ENCODE data around the gene IFITM1. TPM values are rescaled to one million over a fixed set of nuclear protein-coding genes. Genes with fewer than 3 reads are reported as not detected.

IFITM1 gene
- total and polyA plus RNA-seq, 2 experiments from 2014 or later = 98.0 to 159 TPM

DNA sequence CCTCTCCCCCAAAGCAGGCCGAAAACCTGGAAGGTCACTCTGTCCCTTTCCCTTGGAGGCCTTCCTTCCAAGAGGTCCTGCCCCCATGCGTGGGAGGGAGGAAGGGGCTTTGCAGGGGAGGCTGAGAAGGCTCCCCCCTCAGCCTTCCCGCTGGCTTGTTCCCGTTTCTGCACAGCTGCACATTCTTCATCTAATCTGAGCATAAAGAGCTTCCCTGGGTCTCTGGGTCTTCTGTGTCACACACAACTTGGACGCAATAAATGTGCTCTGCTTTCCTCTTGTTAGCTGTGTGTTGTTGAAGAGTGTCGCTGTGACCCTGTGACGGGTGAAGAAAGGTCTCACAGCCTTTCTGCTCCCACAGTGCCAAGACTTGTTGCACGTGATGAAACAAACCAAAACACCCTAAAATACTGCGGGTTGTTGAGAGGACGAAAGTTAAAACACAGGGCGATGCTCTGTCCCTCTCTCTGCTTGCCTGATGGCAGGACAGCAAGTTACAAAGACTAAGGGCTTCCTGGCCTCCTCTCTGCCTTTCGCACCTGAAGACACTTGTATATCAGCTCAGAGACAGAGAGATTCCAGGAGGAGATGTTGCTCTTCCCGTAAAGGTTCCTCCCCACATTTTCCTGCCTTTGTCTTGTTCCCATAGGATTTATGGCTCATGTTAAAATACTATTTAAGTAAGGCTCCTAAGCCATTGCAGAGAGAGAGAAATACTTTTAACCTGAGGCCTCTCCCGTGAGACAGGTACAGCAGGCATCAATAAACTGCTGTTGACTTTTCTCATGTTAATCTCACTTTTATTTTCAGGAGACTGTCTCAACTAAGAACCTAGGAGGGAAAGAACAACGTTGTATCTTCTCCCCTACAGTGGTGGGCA is 22.2 kb downstream of the IFITM1 start:
- H2AFZ ChIP-seq = peak overlapping the region; percentile 30
- H3K9me2 ChIP-seq (replicated peaks; ENCODE audit: insufficient read depth) = no peaks in the 10 kb centered on the region
- no peaks in the 10 kb centered on the region for H3K79me2 ChIP-seq
- H4K20me1 ChIP-seq (ENCODE audit: insufficient read depth, poor library complexity, severe bottlenecking) = no peaks in the 10 kb centered on the region
- no peaks in the 10 kb centered on the region for H3K36me3 ChIP-seq (replicated peaks; ENCODE audit: insufficient read depth, low read depth)
- peak overlapping the region; percentile 93 for H3K27ac ChIP-seq
- H3K27me3 ChIP-seq = no peaks in the 10 kb centered on the region
- H3K4me1 ChIP-seq (ENCODE audit: insufficient read depth) = peaks cover 37% of the 10 kb centered on the region
- peak overlapping the region; percentile 11 for H3K4me2 ChIP-seq
- WGBS (ENCODE audit: low lambda C conversion rate, missing lambda C conversion rate) = 50% methylated on average over 15 of the region's 15 CpGs
- no peaks in the 10 kb centered on the region for H3K9me3 ChIP-seq (ENCODE audit: low read depth)
- no peak for TF ChIP-seq EZH2 (IDR thresholded peaks at IDR 0.05; ENCODE audit: borderline replicate concordance)
- TF ChIP-seq, protein P1, sequence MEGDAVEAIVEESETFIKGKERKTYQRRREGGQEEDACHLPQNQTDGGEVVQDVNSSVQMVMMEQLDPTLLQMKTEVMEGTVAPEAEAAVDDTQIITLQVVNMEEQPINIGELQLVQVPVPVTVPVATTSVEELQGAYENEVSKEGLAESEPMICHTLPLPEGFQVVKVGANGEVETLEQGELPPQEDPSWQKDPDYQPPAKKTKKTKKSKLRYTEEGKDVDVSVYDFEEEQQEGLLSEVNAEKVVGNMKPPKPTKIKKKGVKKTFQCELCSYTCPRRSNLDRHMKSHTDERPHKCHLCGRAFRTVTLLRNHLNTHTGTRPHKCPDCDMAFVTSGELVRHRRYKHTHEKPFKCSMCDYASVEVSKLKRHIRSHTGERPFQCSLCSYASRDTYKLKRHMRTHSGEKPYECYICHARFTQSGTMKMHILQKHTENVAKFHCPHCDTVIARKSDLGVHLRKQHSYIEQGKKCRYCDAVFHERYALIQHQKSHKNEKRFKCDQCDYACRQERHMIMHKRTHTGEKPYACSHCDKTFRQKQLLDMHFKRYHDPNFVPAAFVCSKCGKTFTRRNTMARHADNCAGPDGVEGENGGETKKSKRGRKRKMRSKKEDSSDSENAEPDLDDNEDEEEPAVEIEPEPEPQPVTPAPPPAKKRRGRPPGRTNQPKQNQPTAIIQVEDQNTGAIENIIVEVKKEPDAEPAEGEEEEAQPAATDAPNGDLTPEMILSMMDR (IDR thresholded peaks at IDR 0.05; ENCODE audit: poor library complexity) = no peak
- no peak for TF ChIP-seq EZH2phosphoT487 (IDR thresholded peaks at IDR 0.05; ENCODE audit: low read depth, severe bottlenecking, unreplicated experiment)
- H3K4me3 ChIP-seq = no peak overlapping the region
- peak; percentile 38 for DNase-seq (ENCODE audit: low spot score)

DNA sequence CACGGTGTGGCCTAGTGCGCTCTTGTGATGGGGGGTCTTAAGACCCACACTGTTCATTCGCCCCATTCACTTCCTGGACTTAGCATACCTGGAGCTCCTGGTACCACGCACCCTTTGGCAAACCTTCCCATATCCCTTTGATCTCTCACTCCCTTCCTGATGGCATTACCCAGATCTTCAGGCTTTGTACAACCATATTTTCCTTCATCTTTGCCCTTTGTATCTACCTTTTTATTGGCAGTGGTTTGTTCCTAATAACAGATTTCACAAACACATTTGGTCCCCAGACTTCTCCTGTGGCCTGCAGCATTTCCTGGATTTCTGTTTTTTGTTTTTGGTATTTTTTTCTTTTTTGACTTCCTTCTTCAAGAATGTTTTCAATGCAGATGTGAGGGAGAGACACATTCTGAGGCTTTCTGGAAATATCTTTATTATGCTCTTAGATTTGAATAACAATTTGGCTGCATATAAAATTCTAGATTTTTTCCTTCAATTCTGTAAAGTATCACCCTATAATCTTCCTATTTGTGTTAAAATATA is 22.9 kb downstream of the IFITM1 start:
- H4K20me1 ChIP-seq (ENCODE audit: insufficient read depth, poor library complexity, severe bottlenecking) = no peaks in the 10 kb centered on the region
- no peaks in the 10 kb centered on the region for H3K27me3 ChIP-seq
- peak overlapping the region; percentile 30 for H2AFZ ChIP-seq
- H3K4me2 ChIP-seq = no peak overlapping the region
- H3K9me2 ChIP-seq (replicated peaks; ENCODE audit: insufficient read depth) = no peaks in the 10 kb centered on the region
- peak overlapping the region; percentile 93 for H3K27ac ChIP-seq
- no peak overlapping the region for H3K4me3 ChIP-seq
- no peak for DNase-seq (ENCODE audit: low spot score)
- no peaks in the 10 kb centered on the region for H3K79me2 ChIP-seq
- 70% methylated on average over 4 of the region's 4 CpGs for WGBS (ENCODE audit: low lambda C conversion rate, missing lambda C conversion rate)
- TF ChIP-seq, protein P1 (IDR thresholded peaks at IDR 0.05; ENCODE audit: poor library complexity) = no peak
- no peak for TF ChIP-seq EZH2phosphoT487 (IDR thresholded peaks at IDR 0.05; ENCODE audit: low read depth, severe bottlenecking, unreplicated experiment)
- H3K36me3 ChIP-seq (replicated peaks; ENCODE audit: insufficient read depth, low read depth) = no peaks in the 10 kb centered on the region
- H3K9me3 ChIP-seq (ENCODE audit: low read depth) = no peaks in the 10 kb centered on the region
- peaks cover 37% of the 10 kb centered on the region for H3K4me1 ChIP-seq (ENCODE audit: insufficient read depth)

DNA sequence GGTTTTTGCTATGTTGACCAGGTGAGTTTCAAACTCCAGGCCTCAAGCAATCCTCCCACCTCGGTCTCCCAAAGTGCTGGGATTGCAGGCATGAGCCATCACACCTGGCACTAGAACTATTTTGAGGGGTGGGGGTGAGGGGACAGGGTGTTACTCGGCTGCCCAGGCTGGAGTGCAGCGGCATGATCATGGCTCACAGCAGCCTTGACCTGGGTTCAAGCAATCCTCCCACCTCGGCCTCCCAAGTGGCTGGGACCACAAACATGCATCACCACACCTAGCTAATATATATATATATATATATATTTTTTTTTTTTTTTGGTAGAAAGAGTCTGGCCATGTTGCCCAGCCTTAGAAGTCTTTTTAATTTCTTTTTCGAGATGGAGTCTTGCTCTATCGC is 23.9 kb downstream of the IFITM1 start:
- no peak overlapping the region for H2AFZ ChIP-seq
- H4K20me1 ChIP-seq (ENCODE audit: insufficient read depth, poor library complexity, severe bottlenecking) = no peaks in the 10 kb centered on the region
- H3K36me3 ChIP-seq (replicated peaks; ENCODE audit: insufficient read depth, low read depth) = no peaks in the 10 kb centered on the region
- 99% methylated on average over 6 of the region's 6 CpGs for WGBS (ENCODE audit: low lambda C conversion rate, missing lambda C conversion rate)
- no peak overlapping the region for H3K4me2 ChIP-seq
- no peaks in the 10 kb centered on the region for H3K79me2 ChIP-seq
- H3K4me3 ChIP-seq = no peak overlapping the region
- no peak for TF ChIP-seq EZH2 (IDR thresholded peaks at IDR 0.05; ENCODE audit: borderline replicate concordance)
- TF ChIP-seq, protein P1 (IDR thresholded peaks at IDR 0.05; ENCODE audit: poor library complexity) = no peak
- TF ChIP-seq EZH2phosphoT487 (IDR thresholded peaks at IDR 0.05; ENCODE audit: low read depth, severe bottlenecking, unreplicated experiment) = no peak
- no peak overlapping the region for H3K27ac ChIP-seq
- no peak for DNase-seq (ENCODE audit: low spot score)
- no peaks in the 10 kb centered on the region for H3K27me3 ChIP-seq
- H3K4me1 ChIP-seq (ENCODE audit: insufficient read depth) = peaks cover 37% of the 10 kb centered on the region
- H3K9me3 ChIP-seq (ENCODE audit: low read depth) = no peaks in the 10 kb centered on the region
- H3K9me2 ChIP-seq (replicated peaks; ENCODE audit: insufficient read depth) = no peaks in the 10 kb centered on the region
